Common myeloid progenitor, CD34-positive (primary cell): Measurements from ENCODE around the gene LHFPL6.

ENCODE experiments used
- CTCF ChIA-PET: fragments of 350-600 bp; sonication (Branson Sonifier 250); formaldehyde crosslinking; loops from one replicate; lab custom pipeline; 2021; ENCODE audit warnings: antibody characterized with exemption; lab: Charles Lee
- POLR2A ChIA-PET: fragments of 350-600 bp; sonication (Branson Sonifier 250); formaldehyde crosslinking; loops from one replicate; lab custom pipeline; 2021; ENCODE audit warnings: antibody characterized with exemption; lab: Charles Lee
- DNase-seq, 3 donors: peaks; one replicate each; pipeline versions ENCODE4 v3.0.0 to v3.0.0-alpha.2; 2013
- H3K27ac ChIP-seq, 2 experiments: 1 replicate in 1 of 2; 2 replicates in 1 of 2; pipeline ENCODE4 v1.7.0; 2013; ENCODE audit warnings: inconsistent platforms in 2 of 2, low read length in 2 of 2, mild to moderate bottlenecking in 2 of 2, low read depth in 1 of 2, moderate library complexity in 1 of 2; ENCODE audit not compliant: severe bottlenecking in 2 of 2, insufficient read depth in 1 of 2, poor library complexity in 1 of 2
- H3K27me3 ChIP-seq, 5 experiments: replicated peaks in 2 of 5; 1 replicate in 3 of 5; 2 replicates in 2 of 5; pipeline versions ENCODE4 v1.6.1 to v1.7.0; 2013; ENCODE audit warnings: low read length in 4 of 5, mild to moderate bottlenecking in 2 of 5, moderate library complexity in 2 of 5, inconsistent platforms in 1 of 5; ENCODE audit not compliant: insufficient read depth in 5 of 5, control insufficient read depth in 4 of 5
- H3K36me3 ChIP-seq, 4 experiments: 1 replicate in 2 of 4; 2 replicates in 2 of 4; pipeline versions ENCODE4 v1.6.1 to v1.7.0; 2013; ENCODE audit warnings: low read length in 3 of 4, control low read depth in 1 of 4, mild to moderate bottlenecking in 1 of 4; ENCODE audit not compliant: control insufficient read depth in 4 of 4, insufficient read depth in 4 of 4
- H3K4me1 ChIP-seq, 4 experiments: 1 replicate in 3 of 4; 2 replicates in 1 of 4; pipeline versions ENCODE4 v1.6.1 to v1.7.1; 2013; ENCODE audit warnings: low read length in 3 of 4, mild to moderate bottlenecking in 3 of 4, control low read depth in 1 of 4, inconsistent platforms in 1 of 4, moderate library complexity in 1 of 4; ENCODE audit not compliant: control insufficient read depth in 4 of 4, insufficient read depth in 4 of 4; ENCODE audit errors: control extremely low read depth in 1 of 4
- H3K4me3 ChIP-seq, 7 experiments: 1 replicate in 4 of 7; 2 replicates in 3 of 7; pipeline versions ENCODE4 v1.5.1 to v1.7.0; 2013; ENCODE audit warnings: mild to moderate bottlenecking in 7 of 7, low read length in 6 of 7, moderate library complexity in 6 of 7, inconsistent platforms in 2 of 7, low read depth in 2 of 7, control low read depth in 1 of 7; ENCODE audit not compliant: insufficient read depth in 4 of 7, control insufficient read depth in 1 of 7; ENCODE audit errors: extremely low read depth in 1 of 7
- H3K9me3 ChIP-seq, 5 experiments: 1 replicate in 4 of 5; 2 replicates in 1 of 5; pipeline versions ENCODE4 v1.6.1 to v1.7.1; 2013; ENCODE audit warnings: low read length in 4 of 5, mild to moderate bottlenecking in 2 of 5, inconsistent platforms in 1 of 5, low read depth in 1 of 5, moderate library complexity in 1 of 5; ENCODE audit not compliant: control insufficient read depth in 4 of 5, insufficient read depth in 2 of 5; ENCODE audit errors: control extremely low read depth in 1 of 5
- WGBS: methylation state at CpG from one replicate; pipeline ENCODE4 v1.1.5; 2013; ENCODE audit not compliant: insufficient coverage; 5-methylcytosine and 5-hydroxymethylcytosine counted together

The LHFPL6 gene

GRCh38 chr13:39378306-39378705 lies 224.7 kb downstream of the LHFPL6 start:
- Histone ChIP-seq H3K27ac (no peak overlapping the region), H3K27me3 (no peaks in the 10 kb centered on the region), H3K9me3 (peaks cover 0 to 3% (median 0%) of the 10 kb centered on the region in 5 experiments), H3K36me3 (no peaks in the 10 kb centered on the region), H3K4me3 (no peak overlapping the region), H3K4me1 (no peaks in the 10 kb centered on the region)
- ChIA-PET CTCF (no interaction called here), POLR2A (no interaction called here)
- no peak for DNase-seq
- WGBS = 94% methylated on average over 2 of the region's 2 CpGs

- CTCF ChIA-PET = no interaction called here
- H3K4me3 ChIP-seq = no peak overlapping the region
- H3K36me3 ChIP-seq = no peaks in the 10 kb centered on the region
- POLR2A ChIA-PET = no interaction called here
- no peaks in the 10 kb centered on the region for H3K27me3 ChIP-seq
- no peak overlapping the region for H3K27ac ChIP-seq
- H3K4me1 ChIP-seq = no peaks in the 10 kb centered on the region
- peaks cover 0 to 3% (median 0%) of the 10 kb centered on the region in 5 experiments for H3K9me3 ChIP-seq
- no CpG with 5 or more reads among the region's 1 CpG for WGBS
- DNase-seq = no peak
Observed at GRCh38 chr13:39377699-39378098, 225.3 kb downstream of the LHFPL6 start.

- no peaks in the 10 kb centered on the region for H3K36me3 ChIP-seq
- H3K4me3 ChIP-seq = no peak overlapping the region
- H3K27me3 ChIP-seq = no peaks in the 10 kb centered on the region
- ChIA-PET CTCF (no interaction called here), POLR2A (no interaction called here)
- peaks cover 0 to 1% (median 0%) of the 10 kb centered on the region in 5 experiments for H3K9me3 ChIP-seq
- no peak overlapping the region for H3K27ac ChIP-seq
- no peaks in the 10 kb centered on the region for H3K4me1 ChIP-seq
- no peak for DNase-seq
Observed at GRCh38 chr13:39376076-39376475, 226.9 kb downstream of the LHFPL6 start.

GRCh38 chr13:39375601-39376000 lies 227.4 kb downstream of the LHFPL6 start:
- H3K27ac ChIP-seq = no peak overlapping the region
- no peaks in the 10 kb centered on the region for H3K27me3 ChIP-seq
- CTCF ChIA-PET = no interaction called here
- no peak for DNase-seq
- WGBS = 100% methylated on average over 1 of the region's 3 CpGs
- POLR2A ChIA-PET = no interaction called here
- no peak overlapping the region for H3K4me3 ChIP-seq
- H3K36me3 ChIP-seq = no peaks in the 10 kb centered on the region
- no peaks in the 10 kb centered on the region for H3K9me3 ChIP-seq
- H3K4me1 ChIP-seq = no peaks in the 10 kb centered on the region

GRCh38 chr13:39374741-39375189 lies 228.2 kb downstream of the LHFPL6 start:
- ChIA-PET CTCF (interaction anchor here (0.9 kb wide), 1 partner anchor 59 kb away, joined by 6 read pairs; no protein-coding TSS in a partner anchor), POLR2A (no interaction called here)
- H3K9me3 ChIP-seq = no peaks in the 10 kb centered on the region
- H3K27me3 ChIP-seq = no peaks in the 10 kb centered on the region
- no peaks in the 10 kb centered on the region for H3K36me3 ChIP-seq
- WGBS = 100% methylated on average over 2 of the region's 3 CpGs
- no peak overlapping the region for H3K4me3 ChIP-seq
- H3K27ac ChIP-seq = no peak overlapping the region
- H3K4me1 ChIP-seq = no peaks in the 10 kb centered on the region
- no peak for DNase-seq

- Histone ChIP-seq H3K9me3 (no peaks in the 10 kb centered on the region), H3K4me3 (no peak overlapping the region), H3K36me3 (no peaks in the 10 kb centered on the region), H3K4me1 (no peaks in the 10 kb centered on the region), H3K27ac (no peak overlapping the region), H3K27me3 (no peaks in the 10 kb centered on the region)
- POLR2A ChIA-PET = no interaction called here
- CTCF ChIA-PET = interaction anchor here (0.5 kb wide), 1 partner anchor 252 kb away, joined by 3 read pairs; no protein-coding TSS in a partner anchor
- 83% methylated on average over 1 of the region's 3 CpGs for WGBS
- DNase-seq = no peak
Observed at GRCh38 chr13:39373145-39373544, 229.8 kb downstream of the LHFPL6 start.

- ChIA-PET CTCF (no interaction called here), POLR2A (no interaction called here)
- DNase-seq = no peak
- Histone ChIP-seq H3K27ac (no peak overlapping the region), H3K27me3 (peaks cover 0 to 2% (median 0%) of the 10 kb centered on the region in 5 experiments), H3K4me3 (no peak overlapping the region), H3K9me3 (no peaks in the 10 kb centered on the region), H3K36me3 (no peaks in the 10 kb centered on the region), H3K4me1 (no peaks in the 10 kb centered on the region)
- 94% methylated on average over 4 of the region's 5 CpGs for WGBS
Observed at GRCh38 chr13:39371706-39372105, 231.3 kb downstream of the LHFPL6 start.
